ENCODE results near the gene KCNC1.

Gene KCNC1

DNA sequence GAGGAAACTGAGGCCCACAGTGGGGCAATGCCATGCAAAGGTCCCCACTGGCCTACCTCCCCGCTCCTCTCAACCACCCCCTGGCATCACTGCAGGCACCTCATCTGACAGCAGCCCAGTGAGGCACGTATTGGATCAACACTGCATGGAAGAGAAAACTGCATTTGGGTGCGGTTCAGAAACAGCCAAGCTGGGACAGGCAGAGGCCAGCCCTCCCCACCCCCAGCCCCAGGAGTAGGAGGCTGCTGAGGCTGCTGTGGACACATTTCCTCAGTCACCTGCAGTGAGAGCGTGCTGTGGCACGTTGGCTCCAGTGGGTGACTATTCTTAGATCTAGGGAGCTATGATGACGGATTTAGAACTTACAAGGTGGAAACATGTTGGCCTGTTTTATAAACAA is 63.7 kb downstream of the KCNC1 start:
- no peak for DNase-seq

DNA sequence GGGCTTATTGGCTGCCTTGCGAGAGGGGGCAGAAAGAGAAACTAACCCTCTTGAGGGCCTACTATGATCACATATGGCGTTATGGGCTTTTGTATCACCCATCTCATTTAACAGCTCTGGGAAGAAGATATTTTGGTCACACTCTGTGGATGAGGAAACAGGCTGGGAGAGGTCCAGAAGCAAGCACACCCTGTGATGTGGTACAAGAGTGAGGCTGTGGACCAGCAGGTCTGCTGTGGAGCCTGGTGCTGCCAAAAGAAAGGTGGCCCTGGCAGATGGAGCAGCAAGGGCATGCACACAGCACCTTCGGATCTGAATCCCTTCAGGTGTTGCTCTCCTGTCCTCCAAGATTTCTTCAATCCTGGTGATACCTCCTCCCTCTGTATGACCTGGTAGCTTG is 64.1 kb downstream of the KCNC1 start:
- no peak for DNase-seq

DNA sequence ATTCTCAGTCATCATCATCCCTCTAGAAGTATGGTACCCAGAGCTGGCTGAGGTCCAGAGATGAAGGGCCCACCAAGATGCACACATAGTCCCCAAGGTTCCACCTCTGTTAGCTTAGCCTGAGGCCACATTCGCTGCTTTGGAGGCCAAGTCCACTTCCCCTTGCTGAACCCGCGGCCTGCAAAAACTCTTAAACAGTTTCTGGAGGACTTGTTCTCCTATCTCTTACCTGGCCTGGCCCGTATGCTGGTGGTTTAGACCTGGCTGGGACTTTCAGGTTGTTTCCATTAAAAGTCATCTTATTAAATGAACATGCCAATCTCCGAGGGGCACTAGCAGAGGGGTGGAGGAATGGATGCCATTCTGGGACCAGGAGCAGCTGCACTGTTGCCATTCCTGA is 64.6 kb downstream of the KCNC1 start:
- no peak for DNase-seq

DNA sequence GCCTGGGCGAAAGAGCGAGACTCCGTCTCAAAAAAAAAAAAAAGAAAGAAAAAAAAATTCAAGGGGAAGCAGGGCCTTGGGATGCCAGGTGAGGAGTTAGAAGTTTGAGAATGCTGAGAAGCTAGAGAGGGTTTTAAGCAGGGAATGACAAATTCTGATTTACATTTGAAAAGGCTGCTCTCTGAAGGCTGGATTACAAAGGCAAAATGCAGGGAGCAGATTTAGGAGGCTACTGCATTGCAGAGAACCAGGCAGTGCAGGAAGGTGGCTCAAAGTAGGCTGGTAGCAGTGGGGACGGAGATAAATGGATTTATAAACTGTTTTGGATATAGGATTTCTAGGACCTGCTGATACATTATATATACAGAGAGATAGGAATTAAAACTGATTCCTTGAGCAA is 66.6 kb downstream of the KCNC1 start:
- no peak for DNase-seq

DNA sequence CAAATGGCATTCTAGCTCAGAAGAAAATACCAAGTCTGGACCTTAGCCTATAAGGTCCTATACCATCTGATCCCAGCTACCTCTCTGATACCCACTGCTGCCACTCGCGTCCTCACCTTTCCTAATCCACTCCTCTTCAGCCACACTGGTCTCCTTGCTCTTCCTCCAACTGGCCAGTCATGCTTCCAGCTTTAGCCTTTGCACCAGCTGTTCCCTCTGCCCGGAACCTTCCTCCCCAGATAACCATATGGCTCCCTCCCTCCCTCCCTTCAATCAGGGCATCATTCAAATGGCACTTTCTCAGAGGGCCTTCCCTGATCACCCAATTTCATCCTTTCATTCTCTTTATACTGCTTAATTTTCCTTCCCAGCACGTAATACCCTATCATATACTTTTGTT is 67.9 kb downstream of the KCNC1 start:
- no peak for DNase-seq

DNA sequence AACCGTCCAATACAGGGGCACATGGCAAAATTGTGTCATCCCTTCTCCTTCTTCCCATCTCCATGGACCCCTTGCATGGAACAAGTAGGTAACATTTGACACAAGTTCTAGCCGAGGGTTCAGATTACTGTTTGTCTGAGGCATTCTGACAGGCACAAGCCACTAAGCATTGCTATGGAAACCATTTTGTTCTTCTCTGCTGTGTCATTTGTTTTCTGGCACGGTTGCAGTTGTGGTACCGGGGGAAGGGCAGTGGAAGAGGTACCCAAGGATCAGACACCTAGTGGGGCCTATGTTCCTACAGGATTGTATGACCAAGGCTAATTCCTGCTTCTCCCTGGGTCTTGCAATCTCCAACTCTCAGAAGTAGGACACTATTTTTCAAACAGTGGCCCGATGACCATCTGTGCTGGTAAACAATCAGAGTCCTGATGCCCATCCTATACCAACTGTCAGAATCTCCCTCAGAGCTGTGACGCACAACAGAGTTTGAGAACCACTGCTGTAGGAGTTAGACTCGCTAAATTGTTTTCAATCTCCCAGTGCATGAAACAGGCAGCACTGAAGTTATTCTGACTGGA is 69.3 kb downstream of the KCNC1 start:
- DNase-seq: no peak

DNA sequence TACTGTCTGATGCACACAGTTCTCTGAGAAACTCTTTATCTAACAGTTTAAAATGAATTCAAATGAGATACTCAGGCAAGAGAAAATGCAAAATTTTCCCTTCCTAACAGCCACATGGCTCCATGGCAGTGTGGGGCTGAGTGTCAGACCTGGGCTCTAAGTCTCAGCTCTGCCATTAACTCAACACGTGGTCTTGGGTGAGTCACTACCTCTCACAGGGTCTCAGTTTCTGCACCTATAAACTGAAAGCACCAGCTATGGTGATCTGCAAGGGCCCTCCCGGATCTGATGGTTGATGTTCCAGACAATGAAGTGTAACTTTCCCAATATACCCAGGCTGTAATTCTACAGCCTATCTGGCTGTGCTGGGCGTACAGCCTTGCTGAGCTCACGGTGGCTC is 70.5 kb downstream of the KCNC1 start:
- no peak for DNase-seq

DNA sequence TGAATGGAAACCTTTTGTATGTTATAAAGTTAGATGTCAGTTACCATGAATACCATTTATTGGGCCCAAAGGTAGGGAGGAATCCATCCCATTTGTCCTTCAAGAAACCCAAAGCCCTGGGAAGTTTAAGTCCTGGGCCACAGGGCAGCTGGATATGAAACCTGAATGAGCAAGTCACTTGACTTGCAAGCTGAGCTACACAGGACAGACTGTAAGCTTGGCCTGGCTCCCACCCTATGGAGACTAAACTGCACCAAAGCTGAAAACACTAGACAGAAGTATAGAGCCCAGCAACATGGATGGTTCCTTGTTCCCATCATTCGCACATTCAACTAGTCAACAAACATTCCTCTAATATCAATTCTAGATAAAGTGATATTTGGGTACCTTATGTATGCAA is 71.3 kb downstream of the KCNC1 start:
- DNase-seq: no peak

DNA sequence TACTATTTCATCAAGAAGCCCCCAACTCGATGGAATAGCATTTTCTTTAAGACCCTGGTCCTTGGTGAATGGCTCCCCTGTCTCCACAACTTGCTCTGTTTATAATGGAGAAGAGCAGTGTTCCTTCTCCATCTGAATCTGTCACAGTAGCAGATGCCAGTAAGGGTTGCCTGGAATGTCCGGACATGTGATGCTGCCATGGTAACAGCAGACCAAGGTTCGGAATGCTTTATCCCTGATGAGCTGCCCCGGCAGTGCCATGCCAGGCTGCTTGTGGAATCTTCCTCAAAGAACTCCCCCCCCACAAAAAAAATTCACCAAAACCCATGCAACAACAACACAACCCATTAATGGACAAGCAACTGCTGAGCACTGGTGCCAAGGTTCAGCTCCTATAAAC is 72.5 kb downstream of the KCNC1 start:
- no peak for DNase-seq

DNA sequence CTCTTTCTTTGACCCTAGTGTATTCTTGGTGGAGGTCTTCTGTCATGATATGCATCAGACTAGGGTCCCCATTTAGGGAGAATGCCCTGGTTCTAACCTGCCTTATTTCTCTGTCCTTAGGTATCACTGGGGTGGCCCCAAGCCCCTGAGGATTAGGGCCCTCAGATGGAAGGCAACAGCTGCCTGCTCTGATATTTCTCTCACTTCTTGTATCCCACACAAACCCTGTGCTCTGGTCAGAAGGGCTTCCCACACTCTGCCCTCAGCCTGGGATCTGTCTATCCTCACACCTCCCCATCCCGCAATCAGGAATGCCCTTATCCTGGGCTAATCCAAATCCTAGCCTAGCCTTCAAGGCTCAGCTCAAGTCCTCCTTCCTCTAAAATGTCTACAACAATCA is 75.5 kb downstream of the KCNC1 start:
- no peak for DNase-seq

DNA sequence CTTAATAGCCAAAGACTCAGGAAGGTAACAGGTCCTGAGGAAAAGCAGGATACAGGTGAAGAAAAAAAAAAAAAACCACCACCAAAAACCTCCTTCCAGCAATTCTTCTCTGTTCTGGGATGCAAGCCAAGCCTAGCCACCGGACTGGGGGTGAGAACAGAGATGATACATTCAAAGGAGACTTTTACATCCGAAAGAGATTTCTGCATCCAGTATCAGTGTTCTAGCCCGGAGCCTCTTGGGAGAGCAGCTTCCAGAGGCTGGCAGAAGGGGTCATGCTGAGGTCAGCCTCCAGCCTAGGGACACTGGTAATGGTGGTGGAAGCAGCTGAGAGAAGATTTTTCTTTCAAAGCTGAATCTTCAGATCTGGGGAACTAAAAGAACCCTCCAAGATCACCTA is 76.2 kb downstream of the KCNC1 start:
- DNase-seq: no peak

DNA sequence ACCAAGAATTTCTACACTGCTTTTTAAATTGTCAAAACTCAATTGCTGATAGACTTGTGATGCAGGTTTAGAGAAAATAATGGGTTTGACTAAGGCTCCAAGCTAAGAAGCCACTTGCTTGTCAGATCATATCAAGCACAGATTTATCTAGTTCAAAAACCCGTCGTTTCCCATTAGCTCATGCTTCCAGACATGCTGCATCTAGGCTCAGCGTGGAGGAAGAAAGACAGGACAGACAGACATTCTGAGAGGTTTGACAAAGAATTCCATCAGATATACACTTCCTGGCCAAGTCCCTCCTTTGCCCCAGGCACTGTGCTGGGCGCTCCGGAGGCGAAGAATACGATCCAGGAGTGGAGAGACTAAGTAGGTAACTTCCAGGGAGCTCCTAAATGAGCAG is 76.8 kb downstream of the KCNC1 start:
- DNase-seq: no peak

DNA sequence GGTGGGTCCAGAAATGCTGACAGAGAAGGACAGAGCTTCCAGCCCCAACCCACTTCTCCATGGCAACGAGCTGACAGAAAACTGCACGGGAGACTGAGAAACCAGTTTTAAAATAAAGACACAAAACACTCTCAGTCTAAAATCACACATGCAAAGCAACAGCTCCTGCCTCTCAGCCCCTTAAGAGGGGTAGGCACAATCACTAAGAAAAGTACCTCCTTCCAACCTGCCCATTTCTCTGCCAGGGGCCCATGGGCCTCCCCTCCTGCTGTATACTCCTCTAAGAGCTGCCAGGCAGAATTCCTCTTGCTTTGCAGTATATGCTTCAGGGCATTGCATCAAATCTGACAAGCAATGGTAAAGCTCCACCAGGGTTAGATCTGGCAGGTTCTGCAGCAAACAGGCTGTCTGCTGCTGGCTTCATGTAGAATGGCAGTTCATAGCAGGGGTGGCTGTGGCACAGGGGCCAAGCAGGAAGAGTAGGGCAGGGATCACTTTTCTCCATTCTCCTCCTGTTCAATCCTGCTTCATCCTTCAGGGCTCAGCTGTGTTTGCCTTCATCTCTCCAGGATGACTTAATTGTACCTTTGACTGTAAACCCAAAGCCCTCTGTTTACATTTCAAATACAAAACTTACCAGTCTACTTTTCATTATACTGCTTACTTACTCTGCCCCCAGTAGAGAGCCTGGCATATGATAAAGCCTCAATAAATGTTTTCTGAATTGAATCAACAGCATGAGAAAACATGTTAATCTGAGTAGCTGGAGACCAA is 77.7 kb downstream of the KCNC1 start:
- no peak for DNase-seq

DNA sequence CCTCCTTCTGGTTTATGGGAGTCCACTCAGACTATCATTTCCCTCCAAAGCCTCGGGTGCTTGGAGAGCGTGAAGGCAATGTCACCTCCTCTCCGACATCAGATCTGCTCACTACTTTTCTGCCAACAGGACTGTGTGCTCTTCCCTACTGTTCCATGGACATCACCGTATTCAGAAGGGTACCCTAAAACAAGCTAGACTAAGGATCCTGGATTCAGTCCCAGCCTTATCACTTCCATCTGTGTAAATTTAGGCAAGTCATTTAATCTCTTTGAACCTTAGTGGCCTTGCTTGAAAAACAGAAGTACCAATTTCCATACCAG is 78.2 kb downstream of the KCNC1 start:
- no peak for DNase-seq

DNA sequence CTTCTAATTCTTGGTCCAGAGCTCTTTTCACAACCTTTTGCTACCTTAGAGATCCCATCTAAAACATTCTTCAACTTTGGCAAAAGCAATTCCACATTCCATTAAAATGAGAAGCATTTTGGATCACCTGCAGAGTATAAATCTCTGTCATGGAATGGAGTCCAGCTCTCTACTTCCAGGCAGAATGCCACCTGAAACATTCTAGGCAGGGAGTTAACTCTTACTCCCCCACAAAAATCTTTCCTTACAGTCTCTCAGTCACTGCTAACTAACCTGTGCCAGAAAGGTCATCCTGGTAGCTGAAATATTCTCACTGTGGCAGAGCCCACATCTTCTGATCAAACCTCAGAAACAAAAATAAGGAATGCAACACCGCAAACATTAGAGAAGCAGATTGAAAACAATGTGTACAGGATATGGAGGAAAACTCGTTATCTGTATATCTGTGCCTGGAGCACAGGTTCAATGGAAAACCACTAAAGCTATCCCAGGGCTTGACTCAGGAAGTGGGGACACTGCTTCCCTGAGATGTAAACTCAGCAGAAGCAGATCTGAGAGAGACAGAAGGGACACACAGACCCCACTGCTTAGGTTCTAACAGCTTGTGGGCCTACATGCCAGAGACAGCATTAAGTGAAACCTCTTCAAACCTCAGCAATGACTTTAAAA is 78.9 kb downstream of the KCNC1 start:
- no peak for DNase-seq

DNA sequence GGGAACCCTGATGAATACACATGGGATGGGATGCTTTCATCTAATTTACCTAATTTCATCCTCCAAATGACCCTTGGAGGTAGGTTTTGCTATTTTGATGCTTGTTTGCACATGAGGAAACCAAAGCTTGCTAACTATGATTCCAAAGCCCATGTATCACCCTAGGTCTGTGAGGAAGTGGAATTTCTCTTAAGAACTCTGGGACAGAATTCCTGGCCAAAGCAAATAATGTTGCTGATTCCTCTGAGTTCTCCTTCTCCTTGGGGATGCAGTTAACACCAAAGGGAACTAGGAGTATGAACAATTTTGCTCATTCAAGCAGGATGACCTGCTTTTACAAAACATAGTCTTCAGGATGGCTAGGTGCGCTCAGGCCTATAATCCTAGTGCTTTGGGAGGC is 80.0 kb downstream of the KCNC1 start:
- DNase-seq: no peak

DNA sequence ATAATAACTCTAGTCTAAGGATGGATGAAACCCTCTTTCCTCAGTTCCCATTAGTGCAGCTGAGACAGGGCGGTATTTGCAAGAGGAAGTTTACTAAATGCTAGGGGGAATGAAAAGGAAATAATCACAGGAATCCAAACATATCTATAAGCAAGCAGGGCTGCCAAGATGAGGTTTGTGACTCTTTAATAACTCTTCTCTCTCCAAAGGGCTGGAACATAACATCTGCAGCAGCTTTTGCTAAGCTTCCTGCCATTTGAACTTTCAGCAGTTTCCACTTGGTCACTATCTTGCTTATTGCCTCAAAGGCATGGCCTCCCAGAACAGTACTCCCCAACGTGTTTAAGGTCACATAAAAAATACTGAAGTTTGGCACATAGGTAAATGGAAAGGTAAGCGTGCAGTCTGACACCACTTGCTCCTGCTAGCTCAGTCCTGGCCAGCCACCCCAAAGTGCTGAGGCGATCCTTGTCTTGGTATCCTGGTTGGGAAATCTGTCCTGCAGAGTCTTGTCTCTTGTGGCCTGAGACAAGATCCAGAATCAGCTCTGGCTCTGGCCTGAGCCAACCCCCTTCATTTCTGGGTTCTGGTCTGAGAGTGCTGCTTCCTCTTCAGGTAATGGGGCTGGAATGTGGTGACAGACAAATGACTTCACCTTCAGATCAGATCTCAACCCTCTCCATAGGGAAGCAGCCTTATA is 81.8 kb downstream of the KCNC1 start:
- DNase-seq: no peak

DNA sequence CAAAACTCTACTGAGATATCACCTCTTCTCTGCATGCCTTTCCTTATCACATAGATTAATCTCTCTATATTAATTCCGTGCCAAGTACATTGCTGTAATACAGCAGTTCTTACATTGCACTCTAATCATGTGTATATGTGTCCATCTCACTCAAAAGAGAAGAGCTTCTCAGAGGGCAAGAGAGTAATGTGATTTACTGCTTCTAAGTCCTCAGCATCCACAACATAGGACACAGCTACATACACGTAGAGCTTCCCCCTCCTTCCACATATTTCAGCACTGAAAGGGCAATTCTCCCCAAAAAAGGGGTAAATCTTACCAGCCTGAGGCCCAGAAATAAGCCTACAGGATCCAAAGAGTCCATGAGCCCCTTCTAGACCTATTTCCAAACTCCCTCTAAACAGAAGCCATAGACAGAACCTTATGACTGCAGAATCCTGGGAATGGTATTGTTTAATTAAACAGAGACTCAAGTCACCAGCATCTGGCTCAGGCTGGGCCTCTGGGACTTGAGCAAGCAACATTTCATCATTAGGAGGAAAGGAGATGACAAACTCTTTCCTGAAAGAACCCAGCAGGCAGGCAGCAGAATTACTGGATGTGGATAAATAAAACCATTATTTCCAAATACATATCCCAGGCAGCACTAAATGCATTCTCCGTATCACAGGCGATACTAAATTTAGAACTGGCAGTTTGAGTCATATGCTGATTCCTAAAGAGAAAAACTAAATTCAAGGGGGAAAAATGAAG is 87.2 kb downstream of the KCNC1 start:
- no peak for DNase-seq

DNA sequence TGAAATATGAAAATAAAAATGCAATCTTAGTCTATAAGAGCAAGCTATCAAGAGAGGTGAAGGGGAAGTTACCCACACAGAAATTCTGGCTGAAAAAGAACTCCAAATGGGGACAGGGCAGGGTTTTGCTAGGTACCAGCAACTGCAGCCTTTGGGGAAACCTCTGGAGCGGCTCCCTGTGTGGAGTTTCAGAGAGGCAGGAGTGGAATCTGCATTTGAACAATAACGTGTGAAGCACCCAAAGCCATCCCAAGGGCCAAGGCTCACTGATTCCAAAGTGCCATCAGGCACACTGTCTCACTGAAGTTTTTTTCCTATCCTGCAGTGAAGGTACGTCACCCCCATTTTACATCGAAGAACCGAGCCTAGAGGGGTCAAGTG is 87.8 kb downstream of the KCNC1 start:
- DNase-seq: no peak

DNA sequence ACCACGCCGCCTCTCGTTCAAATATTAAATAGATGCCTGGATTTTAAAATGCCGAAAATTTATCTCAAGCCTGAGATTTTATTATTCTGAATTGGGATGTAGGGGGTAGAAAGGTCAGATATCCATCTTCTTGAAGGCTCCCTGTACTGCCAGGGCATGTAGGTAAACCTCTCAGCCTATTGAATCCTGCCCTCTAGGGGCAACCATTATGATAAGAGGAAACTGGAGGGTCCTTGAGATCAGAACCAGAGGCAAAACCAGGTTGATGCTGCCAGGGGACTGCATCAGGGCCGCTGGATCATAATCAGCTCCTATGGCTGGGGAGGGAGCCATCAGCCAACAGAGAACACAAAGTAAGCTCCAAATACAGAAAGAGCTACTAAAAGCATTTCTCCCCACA is 92.4 kb downstream of the KCNC1 start:
- no peak for DNase-seq

DNA sequence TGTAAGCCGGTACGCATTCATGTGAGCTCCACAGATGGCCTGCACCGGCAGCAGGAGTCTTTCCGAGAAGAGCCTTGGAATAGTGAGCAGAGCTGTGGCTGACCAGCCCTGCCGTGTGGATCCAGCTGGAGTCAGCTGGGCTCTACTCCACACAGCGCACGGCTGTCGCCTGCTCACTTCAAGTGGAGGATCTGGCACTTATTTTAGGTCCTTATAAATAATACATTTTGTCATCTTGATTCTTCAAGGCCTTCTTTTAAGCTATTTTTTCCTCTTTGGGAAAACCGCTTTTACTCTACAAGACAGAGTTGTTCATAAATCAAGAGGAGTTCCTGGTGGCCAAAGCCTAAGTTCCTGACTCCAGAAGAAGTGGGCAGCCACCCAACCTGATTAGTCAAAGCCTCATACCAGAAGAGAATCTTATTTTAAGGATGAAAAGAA is 93.8 kb downstream of the KCNC1 start:
- DNase-seq: no peak

DNA sequence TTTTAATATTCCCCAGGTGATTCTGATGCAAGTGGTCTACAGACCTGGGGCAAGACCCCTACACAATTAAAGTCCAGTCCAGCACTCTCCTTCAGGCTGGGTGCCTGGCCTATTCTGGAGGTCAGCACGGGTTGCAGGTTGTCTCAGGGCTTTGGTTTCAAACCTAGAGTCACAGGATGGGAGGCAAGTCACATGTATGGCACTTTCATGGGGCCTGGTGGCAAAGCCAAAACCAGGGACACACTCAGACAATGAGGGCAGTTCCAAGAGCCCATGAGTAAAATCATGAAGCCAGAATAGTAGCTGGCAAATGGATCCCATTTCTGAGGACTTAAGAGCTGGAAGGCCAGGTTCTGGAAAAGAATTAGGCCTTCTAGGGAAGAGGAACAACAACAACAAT is 96.6 kb downstream of the KCNC1 start:
- no peak for DNase-seq

DNA sequence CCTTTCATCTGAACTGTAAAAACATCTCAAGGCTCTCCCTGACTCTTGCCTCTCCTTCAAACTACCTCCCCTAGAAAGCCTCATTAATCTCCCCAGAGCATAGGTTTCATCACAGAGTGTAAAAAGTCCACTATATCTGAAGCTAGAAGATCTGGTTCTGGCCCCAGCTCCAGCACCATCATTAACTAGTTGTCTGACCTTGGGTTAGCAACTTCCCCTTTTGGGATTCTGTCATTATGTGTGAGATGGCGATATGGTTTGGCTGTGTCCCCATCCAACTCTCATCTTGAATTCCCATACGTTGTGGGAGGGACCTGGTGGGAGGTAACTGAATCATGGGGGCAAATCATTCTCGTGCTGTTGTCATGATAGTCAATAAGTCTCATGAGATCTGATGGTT is 97.3 kb downstream of the KCNC1 start:
- DNase-seq: no peak
